SK-N-SH (cell line): ENCODE measurements around the gene NOP56. TPM values are rescaled to one million over a fixed set of nuclear protein-coding genes. Genes with fewer than 3 reads are reported as not detected.

Experiments used
- CTCF ChIA-PET: fragments of 300-600, 350-600 bp; formaldehyde crosslinking; extraction: SDS; loops from one replicate; lab custom pipeline; 2021; lab: Yijun Ruan, JAX
- POLR2A ChIA-PET: fragments of 350-600 bp; sonication (Branson Sonifier 250); formaldehyde crosslinking; extraction: SDS; loops from one replicate; lab custom pipeline; 2020; ENCODE audit warnings: antibody characterized with exemption, inconsistent platforms; lab: Yijun Ruan, JAX
- DNase-seq: peaks from one replicate; pipeline ENCODE4 v3.0.0; 2012
- H2AFZ ChIP-seq: fragments of 200-600 bp; sonication (generic); 2 replicates; pipeline ENCODE4 v1.8.1; 2016; ENCODE audit warnings: antibody characterized with exemption, mild to moderate bottlenecking, low read depth
- H3F3A ChIP-seq: fragments of 200-600 bp; sonication (generic); replicated peaks from 2 replicates; pipeline ENCODE3; 2016; ENCODE audit warnings: antibody characterized with exemption, mild to moderate bottlenecking; ENCODE audit not compliant: insufficient read depth
- H3K27ac ChIP-seq, 2 experiments: fragments of 200-500 bp in 1 of 2; fragments of 200-600 bp in 1 of 2; sonication (Bioruptor generic) in 1 of 2; sonication (generic), shearing (Covaris generic) in 1 of 2; 2 replicates each; pipeline versions ENCODE4 v1.5.1 to v1.6.1; 2014 to 2016; ENCODE audit warnings: low read depth in 2 of 2, inconsistent platforms in 1 of 2, low read length in 1 of 2, mild to moderate bottlenecking in 1 of 2, mixed read lengths in 1 of 2
- H3K27me3 ChIP-seq: fragments of 200-600 bp; sonication (generic), shearing (Covaris generic); 2 replicates; pipeline ENCODE4 v1.6.1; 2016; ENCODE audit warnings: mixed run types; ENCODE audit not compliant: insufficient read depth
- H3K36me3 ChIP-seq, 2 experiments: fragments of 200-500 bp in 1 of 2; fragments of 200-600 bp in 1 of 2; sonication (Bioruptor generic) in 1 of 2; sonication (generic) in 1 of 2; replicated peaks in 1 of 2; 2 replicates each; pipeline versions ENCODE3 to v1.5.1; 2014 to 2016; ENCODE audit warnings: low read length in 1 of 2, mild to moderate bottlenecking in 1 of 2; ENCODE audit not compliant: insufficient read depth in 2 of 2, control insufficient read depth in 1 of 2
- H3K4me1 ChIP-seq, 2 experiments: fragments of 200-500 bp in 1 of 2; fragments of 200-600 bp in 1 of 2; sonication (Bioruptor generic) in 1 of 2; sonication (generic), shearing (Covaris generic) in 1 of 2; 2 replicates each; pipeline versions ENCODE4 v1.5.1 to v1.6.1; 2014 to 2016; ENCODE audit warnings: low read depth in 1 of 2, low read length in 1 of 2, mixed run types in 1 of 2; ENCODE audit not compliant: insufficient read depth in 2 of 2, control insufficient read depth in 1 of 2
- H3K4me2 ChIP-seq: fragments of 200-600 bp; sonication (generic), shearing (Covaris generic); 2 replicates; pipeline ENCODE4 v1.6.1; 2017; ENCODE audit warnings: mixed run types
- H3K4me3 ChIP-seq, 2 experiments: fragments of 200-500 bp in 1 of 2; fragments of 200-600 bp in 1 of 2; sonication (Bioruptor generic) in 1 of 2; sonication (generic), shearing (Covaris generic) in 1 of 2; 2 replicates each; pipeline versions ENCODE4 v1.5.1 to v1.8.1; 2014 to 2016; ENCODE audit warnings: low read depth in 2 of 2, inconsistent platforms in 1 of 2, low read length in 1 of 2, mild to moderate bottlenecking in 1 of 2, mixed read lengths in 1 of 2, moderate library complexity in 1 of 2
- H3K79me2 ChIP-seq: fragments of 200-600 bp; sonication (generic); 2 replicates; pipeline ENCODE4 v1.8.1; 2017; ENCODE audit warnings: mild to moderate bottlenecking; ENCODE audit not compliant: insufficient read depth
- H3K9ac ChIP-seq: fragments of 200-600 bp; sonication (generic); 2 replicates; pipeline ENCODE4 v1.6.1; 2017; ENCODE audit warnings: mixed run types
- H3K9me2 ChIP-seq: fragments of 200-600 bp; sonication (generic); 2 replicates; pipeline ENCODE4 v1.6.1; 2017; ENCODE audit warnings: mixed run types
- H3K9me3 ChIP-seq: fragments of 200-600 bp; sonication (generic); 2 replicates; pipeline ENCODE4 v1.6.1; 2017; ENCODE audit warnings: mixed run types, mild to moderate bottlenecking, moderate library complexity
- H4K20me1 ChIP-seq: fragments of 200-600 bp; sonication (generic); 2 replicates; pipeline ENCODE4 v1.6.1; 2017; ENCODE audit warnings: mild to moderate bottlenecking, mixed run types; ENCODE audit not compliant: insufficient read depth
- CHD2 ChIP-seq: fragments of 150-350 bp; IDR thresholded peaks from 2 replicates; pipeline ENCODE4 v1.6.1; 2018; ENCODE audit warnings: low read length; ENCODE audit not compliant: partially characterized antibody
- EZH2phosphoT487 ChIP-seq: fragments of 200-600 bp; sonication (generic); IDR thresholded peaks from 2 replicates; pipeline ENCODE4 v1.6.1; 2017; ENCODE audit warnings: low read depth, mixed run types, mild to moderate bottlenecking, antibody characterized with exemption, moderate library complexity, borderline replicate concordance
- FOSL2 ChIP-seq: IDR thresholded peaks from 2 replicates; pipeline ENCODE4 v1.4.0; 2012; ENCODE audit warnings: low read depth, mild to moderate bottlenecking, moderate library complexity, borderline replicate concordance
- MEF2A ChIP-seq: IDR thresholded peaks from 2 replicates; pipeline ENCODE4 v1.4.0; 2012; ENCODE audit warnings: low read depth, borderline replicate concordance
- MXI1 ChIP-seq: IDR thresholded peaks from 2 replicates; pipeline ENCODE4 v1.6.1; 2012; ENCODE audit warnings: mild to moderate bottlenecking, low read depth, low read length, improper control_type of control experiment
- NFIC ChIP-seq: IDR thresholded peaks from 2 replicates; pipeline ENCODE4 v1.4.0; 2012; ENCODE audit warnings: borderline replicate concordance
- POLR2AphosphoS5 ChIP-seq: IDR thresholded peaks from 2 replicates; pipeline ENCODE4 v1.6.1; 2012; ENCODE audit warnings: low read depth, low read length
- RFX5 ChIP-seq: IDR thresholded peaks from 2 replicates; pipeline ENCODE4 v1.6.1; 2012; ENCODE audit warnings: mild to moderate bottlenecking, improper control_type of control experiment, low read length
- TEAD4 ChIP-seq: IDR thresholded peaks from 2 replicates; pipeline ENCODE4 v1.4.0; 2012; ENCODE audit warnings: mild to moderate bottlenecking, borderline replicate concordance; ENCODE audit not compliant: insufficient read depth
- YY1 ChIP-seq: IDR thresholded peaks from 2 replicates; pipeline ENCODE4 v1.4.0; 2012; ENCODE audit warnings: low read depth, mild to moderate bottlenecking
- WGBS: methylation state at CpG from one replicate; pipeline ENCODE4 v1.1.6; 2017; ENCODE audit warnings: low lambda C conversion rate; 5-methylcytosine and 5-hydroxymethylcytosine counted together
- polyA plus RNA-seq, 3 experiments: library from polyadenylated mRNA; depleted of rRNA; stranded (reverse); fragments of >200 nt; gene quantifications; 2 replicates each; pipeline ENCODE4 v1.2.3, GENCODE V29; 2012
- TF ChIP-seq, protein P1 (sequence below): fragments of 150-350 bp; IDR thresholded peaks from 2 replicates; pipeline ENCODE4 v1.6.1; 2016; ENCODE audit warnings: mild to moderate bottlenecking, low read depth, low read length
- TF ChIP-seq, protein P2 (sequence below): IDR thresholded peaks from 2 replicates; pipeline ENCODE4 v1.4.0; 2012; ENCODE audit warnings: low read depth, borderline replicate concordance
- TF ChIP-seq, protein P3 (sequence below): IDR thresholded peaks from 2 replicates; pipeline ENCODE4; 2012
- TF ChIP-seq, protein P4 (sequence below): IDR thresholded peaks from 2 replicates; pipeline ENCODE4 v1.4.0; 2012; ENCODE audit warnings: low read depth

The NOP56 gene
- polyA plus RNA-seq, 1 of the 3 experiments (the other 2 are of a cell fraction), result 158 TPM

DNA sequence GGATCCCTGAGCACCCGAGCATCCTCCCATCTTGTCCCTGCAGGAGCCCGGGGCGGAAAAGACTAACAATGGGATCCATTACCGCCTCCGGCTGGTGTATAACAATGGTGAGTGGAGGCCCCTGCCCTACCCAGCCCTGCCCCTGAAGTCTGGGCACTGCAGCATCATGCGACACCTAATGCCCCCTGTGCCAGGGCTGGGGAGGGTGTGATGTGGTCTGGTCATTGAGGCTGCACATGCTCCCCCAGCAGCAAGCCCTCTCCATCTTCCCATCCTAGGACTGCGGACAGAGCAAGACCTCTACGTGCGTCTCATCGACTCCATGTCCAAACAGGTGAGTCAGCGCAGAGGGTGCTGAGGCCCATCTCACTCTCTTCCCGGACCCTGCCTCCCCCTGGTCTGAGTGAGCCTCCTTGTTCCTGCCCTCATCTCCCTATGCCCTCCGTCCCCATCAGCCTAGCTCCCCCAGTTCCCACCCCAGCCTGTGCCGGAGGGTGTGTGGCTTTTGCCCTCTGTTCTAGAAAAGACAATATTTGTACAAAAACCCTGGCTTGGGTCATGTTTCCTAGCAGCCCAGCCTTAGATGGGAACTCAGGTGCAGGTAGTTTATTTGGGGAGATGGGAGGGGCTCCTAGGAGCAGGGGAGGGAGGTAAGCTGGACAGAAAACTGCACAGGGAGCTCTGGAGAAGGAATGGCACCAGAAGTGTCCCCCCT lies 53.7 kb downstream of the NOP56 start:
- ChIA-PET CTCF (no interaction called here), POLR2A (no interaction called here)
- 89% methylated on average over 12 of the region's 14 CpGs for WGBS

DNA sequence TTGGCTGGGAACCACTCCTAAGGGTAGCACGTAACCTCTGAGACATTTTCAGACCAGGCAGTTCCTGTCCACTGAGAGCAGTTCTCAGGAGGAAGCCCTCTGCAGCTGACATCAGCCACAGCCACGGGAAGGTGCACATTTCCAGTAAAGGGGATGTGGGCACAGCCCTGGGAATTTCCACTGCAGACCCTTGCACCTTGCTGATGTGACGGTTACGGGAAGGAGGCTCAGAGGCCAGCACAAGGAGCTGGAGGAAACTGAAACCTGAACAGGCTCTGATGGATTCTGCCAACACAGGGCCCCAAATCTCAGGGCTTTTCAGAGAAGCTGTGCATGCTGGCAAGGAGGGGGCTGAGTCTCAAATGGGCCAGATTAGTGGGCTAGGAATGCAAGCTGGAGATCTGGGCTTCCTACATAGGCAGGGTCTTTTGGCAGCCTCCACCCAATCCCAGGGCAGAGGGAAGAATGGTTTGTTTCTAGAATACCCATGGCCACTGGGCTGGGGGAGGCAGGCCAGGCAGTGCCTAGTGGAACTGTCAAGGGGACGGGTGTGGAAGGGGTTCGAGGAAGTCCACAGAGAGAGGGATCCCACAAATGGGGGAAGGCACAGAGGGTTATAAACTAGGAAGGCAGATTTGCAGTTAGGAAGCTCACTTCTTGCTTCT lies 54.4 kb downstream of the NOP56 start:
- Histone ChIP-seq H3K9me3 (no peaks in the 10 kb centered on the region), H3K36me3 (no peaks in the 10 kb centered on the region), H3K27me3 (no peaks in the 10 kb centered on the region), H3K27ac (no peak overlapping the region), H3F3A (no peaks in the 10 kb centered on the region), H3K4me3 (no peak overlapping the region), H3K9me2 (no peaks in the 10 kb centered on the region), H3K79me2 (no peaks in the 10 kb centered on the region), H2AFZ (no peak overlapping the region), H3K4me2 (no peak overlapping the region), H3K4me1 (peaks cover 0 to under 1% of the 10 kb centered on the region in 2 experiments; a peak in 1 of 4 replicates), H3K9ac (no peak overlapping the region), H4K20me1 (no peaks in the 10 kb centered on the region)
- CTCF ChIA-PET, result interaction anchor here (0.9 kb wide), 1 partner anchor 145 kb away, joined by 3 read pairs; no protein-coding TSS in a partner anchor
- no peak for DNase-seq
- POLR2A ChIA-PET, result no interaction called here
- no peak for TF ChIP-seq TEAD4
- WGBS, result 89% methylated on average over 5 of the region's 6 CpGs

More for the DNA sequence above, 53.7 kb downstream of the NOP56 start:
- Histone ChIP-seq H3K79me2 (no peaks in the 10 kb centered on the region), H4K20me1 (no peaks in the 10 kb centered on the region), H3F3A (no peaks in the 10 kb centered on the region), H2AFZ (no peak overlapping the region), H3K9me3 (no peaks in the 10 kb centered on the region), H3K27ac (no peak overlapping the region), H3K4me1 (peaks cover 0 to 7% of the 10 kb centered on the region in 2 experiments; a peak in 1 of 4 replicates), H3K9me2 (no peaks in the 10 kb centered on the region), H3K36me3 (no peaks in the 10 kb centered on the region), H3K4me2 (no peak overlapping the region), H3K4me3 (no peak overlapping the region), H3K27me3 (no peaks in the 10 kb centered on the region), H3K9ac (no peak overlapping the region)
- no peak for TF ChIP-seq EZH2phosphoT487
- TF ChIP-seq, protein P1, sequence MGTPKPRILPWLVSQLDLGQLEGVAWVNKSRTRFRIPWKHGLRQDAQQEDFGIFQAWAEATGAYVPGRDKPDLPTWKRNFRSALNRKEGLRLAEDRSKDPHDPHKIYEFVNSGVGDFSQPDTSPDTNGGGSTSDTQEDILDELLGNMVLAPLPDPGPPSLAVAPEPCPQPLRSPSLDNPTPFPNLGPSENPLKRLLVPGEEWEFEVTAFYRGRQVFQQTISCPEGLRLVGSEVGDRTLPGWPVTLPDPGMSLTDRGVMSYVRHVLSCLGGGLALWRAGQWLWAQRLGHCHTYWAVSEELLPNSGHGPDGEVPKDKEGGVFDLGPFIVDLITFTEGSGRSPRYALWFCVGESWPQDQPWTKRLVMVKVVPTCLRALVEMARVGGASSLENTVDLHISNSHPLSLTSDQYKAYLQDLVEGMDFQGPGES, result no peak
- TF ChIP-seq, protein P2, sequence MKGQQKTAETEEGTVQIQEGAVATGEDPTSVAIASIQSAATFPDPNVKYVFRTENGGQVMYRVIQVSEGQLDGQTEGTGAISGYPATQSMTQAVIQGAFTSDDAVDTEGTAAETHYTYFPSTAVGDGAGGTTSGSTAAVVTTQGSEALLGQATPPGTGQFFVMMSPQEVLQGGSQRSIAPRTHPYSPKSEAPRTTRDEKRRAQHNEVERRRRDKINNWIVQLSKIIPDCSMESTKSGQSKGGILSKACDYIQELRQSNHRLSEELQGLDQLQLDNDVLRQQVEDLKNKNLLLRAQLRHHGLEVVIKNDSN, result no peak
- no peak for TF ChIP-seq YY1
- no peak for TF ChIP-seq CHD2
- TF ChIP-seq MXI1, result no peak
- TF ChIP-seq, protein P3, sequence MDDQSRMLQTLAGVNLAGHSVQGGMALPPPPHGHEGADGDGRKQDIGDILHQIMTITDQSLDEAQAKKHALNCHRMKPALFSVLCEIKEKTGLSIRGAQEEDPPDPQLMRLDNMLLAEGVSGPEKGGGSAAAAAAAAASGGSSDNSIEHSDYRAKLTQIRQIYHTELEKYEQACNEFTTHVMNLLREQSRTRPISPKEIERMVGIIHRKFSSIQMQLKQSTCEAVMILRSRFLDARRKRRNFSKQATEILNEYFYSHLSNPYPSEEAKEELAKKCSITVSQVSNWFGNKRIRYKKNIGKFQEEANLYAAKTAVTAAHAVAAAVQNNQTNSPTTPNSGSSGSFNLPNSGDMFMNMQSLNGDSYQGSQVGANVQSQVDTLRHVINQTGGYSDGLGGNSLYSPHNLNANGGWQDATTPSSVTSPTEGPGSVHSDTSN, result no peak
- TF ChIP-seq, protein P4, sequence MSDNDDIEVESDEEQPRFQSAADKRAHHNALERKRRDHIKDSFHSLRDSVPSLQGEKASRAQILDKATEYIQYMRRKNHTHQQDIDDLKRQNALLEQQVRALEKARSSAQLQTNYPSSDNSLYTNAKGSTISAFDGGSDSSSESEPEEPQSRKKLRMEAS, result no peak
- TF ChIP-seq MEF2A, result no peak
- no peak for TF ChIP-seq TEAD4
- TF ChIP-seq NFIC, result no peak
- TF ChIP-seq RFX5, result no peak
- TF ChIP-seq POLR2AphosphoS5, result no peak
- no peak for TF ChIP-seq FOSL2
- no peak for DNase-seq
